AG09309 (cell line): Measurements from ENCODE around the gene BRAT1.
"Not testable (repeated sequence)": the region's sequence is repeated elsewhere in the genome, so short reads cannot be mapped to it uniquely, and the experiment has no call there.

ENCODE experiments used
- DNase-seq: peaks from one replicate; pipeline ENCODE4 v3.0.0-alpha.2; 2010; ENCODE audit warnings: low read depth
- H3K4me3 ChIP-seq: 2 replicates; pipeline ENCODE4 v1.5.1; 2011; ENCODE audit warnings: mild to moderate bottlenecking, low read depth, low read length, moderate library complexity; ENCODE audit not compliant: control insufficient read depth
- TF ChIP-seq, protein P1 (sequence below): IDR thresholded peaks from 2 replicates; pipeline ENCODE4 v1.5.1; 2011; ENCODE audit warnings: mild to moderate bottlenecking, low read depth, low read length, inconsistent platforms; ENCODE audit not compliant: insufficient read depth, control insufficient read depth; ENCODE audit errors: missing control alignments

BRAT1 gene

DNA sequence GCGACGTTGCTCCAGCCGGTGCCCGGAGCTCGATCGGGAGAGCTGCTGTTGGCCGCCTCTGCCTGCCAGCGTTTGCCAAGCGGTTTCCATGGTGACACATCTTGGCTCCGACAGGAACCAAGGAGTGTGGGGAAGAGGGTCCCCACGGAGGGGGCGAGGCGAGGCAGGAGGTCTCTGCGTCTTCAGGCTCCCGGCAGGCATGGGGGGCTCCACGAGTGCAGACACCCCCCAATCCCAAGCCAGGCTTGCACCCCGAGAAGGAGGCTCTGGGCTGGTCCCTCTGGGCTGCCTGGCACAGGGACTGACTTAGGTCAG is 23.6 kb downstream of the BRAT1 start:
- DNase-seq, H3K4me3 ChIP-seq: not testable (repeated sequence)

DNA sequence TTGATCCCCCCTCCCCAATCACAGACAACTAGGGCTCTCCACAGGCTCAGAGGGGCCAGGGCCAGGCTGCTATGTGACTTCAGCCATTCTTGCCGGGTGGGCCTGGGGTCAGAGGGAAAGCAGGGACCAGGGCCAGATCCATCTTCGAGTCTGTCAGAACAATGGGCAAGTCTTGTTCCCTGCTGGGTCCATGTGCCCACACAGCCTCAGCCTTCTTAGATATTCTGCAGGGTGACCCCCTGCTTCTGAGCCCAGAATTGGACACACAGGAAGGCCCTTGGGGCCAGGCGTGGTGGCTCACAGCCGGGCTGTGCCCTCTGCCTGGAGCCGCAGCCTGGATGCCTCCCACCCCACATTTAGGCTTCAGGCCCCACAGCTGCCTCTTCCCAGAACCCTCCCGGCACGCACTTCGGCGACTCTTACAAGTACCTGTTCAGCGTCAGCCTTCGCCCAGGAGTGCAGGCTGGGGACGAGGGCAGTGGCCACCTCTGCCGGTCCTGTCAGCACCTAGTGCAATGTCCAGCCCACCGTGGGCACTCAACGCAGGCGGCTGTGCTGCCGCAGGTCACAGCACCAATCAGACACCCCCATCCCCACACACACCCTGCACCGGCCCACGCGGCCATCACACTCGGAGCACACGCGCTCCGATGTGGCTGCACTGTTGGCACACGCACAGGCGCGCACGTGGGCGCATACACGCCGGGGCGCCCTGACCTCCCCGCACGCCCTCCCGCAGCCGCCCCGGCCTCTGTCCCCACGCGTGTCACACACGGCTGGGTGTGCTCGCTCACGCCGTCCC is 24.1 kb downstream of the BRAT1 start:
- not testable (repeated sequence) for H3K4me3 ChIP-seq, DNase-seq

DNA sequence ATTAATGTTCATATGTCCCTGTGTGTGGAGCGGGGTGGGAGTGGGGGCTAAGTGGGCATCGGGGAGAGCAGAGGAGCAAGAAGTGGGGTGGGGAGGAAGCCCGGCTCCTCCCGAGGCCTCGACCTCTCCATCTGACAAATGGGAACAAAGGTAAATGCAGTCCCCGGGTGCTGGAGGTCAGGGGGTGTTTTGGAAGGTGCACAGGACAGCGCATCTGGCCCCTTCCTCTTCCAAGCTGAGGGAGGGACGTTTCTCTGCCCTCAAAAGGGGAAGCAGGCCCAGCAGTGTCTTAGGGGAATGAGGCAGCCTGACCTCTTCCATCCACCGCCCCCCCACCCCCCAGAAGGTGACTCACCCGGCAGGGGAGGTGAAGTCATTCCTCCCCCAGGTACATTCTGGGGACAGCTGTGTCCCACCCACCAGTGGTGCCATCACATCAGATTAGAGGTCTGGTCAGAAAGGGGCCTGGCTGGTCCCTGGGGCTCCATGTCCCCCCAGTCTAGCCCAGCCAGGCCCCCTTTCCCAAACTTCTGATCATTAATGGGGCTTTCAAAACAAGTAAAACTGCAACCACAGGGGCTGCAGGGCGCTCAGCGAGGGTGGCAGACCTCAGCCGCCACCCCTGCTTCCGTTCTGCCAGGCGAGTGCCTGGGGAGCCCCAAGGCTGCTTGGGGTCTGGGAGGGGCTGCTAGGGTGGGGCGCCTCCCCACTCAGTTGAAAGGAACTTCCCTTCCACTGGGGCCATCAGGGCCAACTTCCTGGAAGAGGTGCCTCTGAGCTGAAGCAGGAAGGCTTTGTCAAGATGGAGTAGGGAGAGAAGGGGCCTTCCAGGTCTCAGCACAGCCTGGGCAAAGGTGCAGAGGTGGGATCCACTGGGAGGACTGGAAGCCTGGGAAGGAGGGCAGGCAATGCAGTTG is 25.0 kb downstream of the BRAT1 start:
- no peak for DNase-seq
- no peak overlapping the region for H3K4me3 ChIP-seq
- TF ChIP-seq, protein P1, sequence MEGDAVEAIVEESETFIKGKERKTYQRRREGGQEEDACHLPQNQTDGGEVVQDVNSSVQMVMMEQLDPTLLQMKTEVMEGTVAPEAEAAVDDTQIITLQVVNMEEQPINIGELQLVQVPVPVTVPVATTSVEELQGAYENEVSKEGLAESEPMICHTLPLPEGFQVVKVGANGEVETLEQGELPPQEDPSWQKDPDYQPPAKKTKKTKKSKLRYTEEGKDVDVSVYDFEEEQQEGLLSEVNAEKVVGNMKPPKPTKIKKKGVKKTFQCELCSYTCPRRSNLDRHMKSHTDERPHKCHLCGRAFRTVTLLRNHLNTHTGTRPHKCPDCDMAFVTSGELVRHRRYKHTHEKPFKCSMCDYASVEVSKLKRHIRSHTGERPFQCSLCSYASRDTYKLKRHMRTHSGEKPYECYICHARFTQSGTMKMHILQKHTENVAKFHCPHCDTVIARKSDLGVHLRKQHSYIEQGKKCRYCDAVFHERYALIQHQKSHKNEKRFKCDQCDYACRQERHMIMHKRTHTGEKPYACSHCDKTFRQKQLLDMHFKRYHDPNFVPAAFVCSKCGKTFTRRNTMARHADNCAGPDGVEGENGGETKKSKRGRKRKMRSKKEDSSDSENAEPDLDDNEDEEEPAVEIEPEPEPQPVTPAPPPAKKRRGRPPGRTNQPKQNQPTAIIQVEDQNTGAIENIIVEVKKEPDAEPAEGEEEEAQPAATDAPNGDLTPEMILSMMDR: no peak

DNA sequence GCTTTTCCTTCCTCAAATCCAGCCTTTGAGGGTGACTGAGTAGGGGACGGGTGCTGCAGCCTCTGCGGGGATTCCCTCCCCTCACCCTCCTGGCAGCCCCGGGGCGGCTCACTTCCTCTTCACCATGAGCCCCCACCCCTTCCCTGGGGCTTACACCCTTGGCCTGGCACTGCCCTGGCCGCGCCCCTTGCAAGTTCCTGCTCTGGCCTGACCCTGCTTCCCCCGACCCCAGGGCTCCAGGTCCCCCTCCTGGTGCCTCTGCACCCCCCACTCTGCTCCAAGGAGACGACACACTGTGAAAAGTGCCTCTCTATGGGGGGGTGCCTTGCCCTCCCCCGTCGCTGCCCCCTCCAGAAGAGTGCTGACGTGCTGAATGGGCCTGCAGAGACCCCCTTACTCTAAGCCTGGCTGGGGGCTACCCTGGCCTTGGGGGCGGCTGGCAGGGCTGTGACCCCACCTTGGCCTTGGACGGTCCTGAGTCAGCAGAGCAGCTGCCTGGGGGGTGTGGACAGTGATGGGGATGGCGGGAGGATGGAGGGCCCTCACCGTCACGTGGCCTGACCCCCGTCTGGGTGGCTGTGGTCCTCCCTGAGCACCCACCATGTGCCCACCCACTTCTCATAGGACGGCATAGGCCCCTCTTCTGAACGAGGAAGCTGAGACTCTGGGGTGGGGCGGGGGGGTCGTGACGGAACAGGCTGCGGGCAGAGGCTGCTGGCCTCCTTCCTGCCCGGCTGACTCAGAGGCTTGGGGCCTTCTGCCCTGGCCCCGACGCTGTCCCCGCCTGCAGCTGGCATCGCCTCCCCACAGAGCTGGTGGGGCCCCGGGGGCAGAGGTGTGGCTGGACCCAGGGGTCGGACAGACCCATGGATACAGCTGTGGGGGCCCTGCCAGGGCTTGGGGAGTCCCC is 25.9 kb downstream of the BRAT1 start:
- DNase-seq: no peak
- TF ChIP-seq, protein P1: no peak
- H3K4me3 ChIP-seq: no peak overlapping the region

DNA sequence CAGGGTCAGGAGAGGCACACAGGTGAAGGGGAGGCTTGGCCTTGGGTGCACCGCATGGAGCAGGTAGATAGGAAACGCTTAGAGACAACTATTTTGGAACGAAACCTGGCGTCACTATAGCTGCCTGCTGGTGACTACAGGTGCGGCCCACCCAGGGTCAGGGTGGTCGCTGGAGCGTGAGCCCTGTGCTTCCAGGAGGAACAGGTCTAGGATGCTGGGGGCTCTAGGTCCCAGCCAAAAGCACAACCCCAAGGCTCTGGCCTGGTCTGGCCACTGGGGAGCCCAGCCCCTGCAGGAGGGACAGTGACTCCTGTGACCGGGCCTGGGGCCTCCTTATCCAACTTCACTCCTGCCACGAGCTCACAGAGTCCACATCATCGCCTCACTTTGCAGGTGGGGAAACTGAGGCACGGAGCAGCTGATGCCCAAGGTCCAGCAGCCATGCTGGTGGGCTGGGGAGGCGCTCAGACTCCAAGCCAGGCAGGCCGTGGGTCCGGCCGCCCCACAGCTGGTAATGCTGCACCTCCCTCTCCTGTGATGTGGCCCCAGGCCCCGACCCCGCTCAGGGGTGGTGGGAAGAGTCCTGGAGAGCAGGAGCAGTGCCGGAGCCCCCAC is 26.7 kb downstream of the BRAT1 start:
- H3K4me3 ChIP-seq: no peak overlapping the region
- DNase-seq: no peak

DNA sequence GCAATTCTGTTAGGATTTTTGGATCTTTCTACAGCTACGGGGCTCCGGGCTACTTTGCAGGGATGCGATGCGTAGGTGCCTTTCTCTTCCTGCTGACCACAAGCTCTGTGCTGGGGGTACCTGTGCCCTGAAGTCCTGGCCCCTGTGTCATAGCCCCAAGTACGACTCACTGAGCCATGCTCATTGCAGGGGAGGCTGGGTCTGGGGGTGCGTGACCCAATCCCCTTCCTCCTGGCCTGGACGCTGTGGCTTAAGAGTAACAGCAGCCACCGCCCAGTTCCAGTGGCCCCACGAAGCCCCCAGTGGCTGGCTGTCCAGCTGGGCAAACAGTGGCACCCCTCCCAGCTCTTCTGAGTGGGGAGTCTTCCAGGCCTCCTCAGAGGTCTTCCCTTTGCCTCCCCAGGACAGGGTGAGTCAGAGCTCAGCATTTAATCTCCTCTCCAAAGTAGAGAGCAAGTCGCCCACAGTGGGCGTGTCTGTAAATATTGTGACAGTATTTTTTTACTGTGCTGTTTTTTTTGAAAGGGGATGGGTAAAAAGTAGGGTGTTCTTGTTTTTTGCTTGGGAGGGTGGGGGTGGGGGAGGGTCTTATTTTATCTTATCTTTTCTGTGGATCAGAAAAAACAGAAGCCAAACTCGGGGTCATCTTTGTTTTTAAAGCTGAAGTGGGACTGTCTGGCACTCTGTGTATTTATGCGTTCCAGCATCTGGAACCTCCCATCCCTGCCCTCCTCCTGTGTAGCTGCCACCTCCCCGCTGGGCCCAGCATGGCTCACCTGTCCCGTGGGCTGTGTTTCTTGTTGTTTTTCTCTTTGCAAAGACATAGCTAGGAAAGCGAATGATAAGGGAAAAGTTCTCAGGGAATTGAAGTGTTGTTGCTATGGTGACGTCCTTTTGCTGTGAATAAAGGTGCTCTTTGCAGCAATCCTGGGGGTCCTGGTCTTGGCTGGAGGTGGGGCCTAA is 27.5 kb downstream of the BRAT1 start:
- TF ChIP-seq, protein P1: no peak
- DNase-seq: no peak
- no peak overlapping the region for H3K4me3 ChIP-seq

More for the DNA sequence above, 26.7 kb downstream of the BRAT1 start:
- TF ChIP-seq, protein P1: no peak
